EL (cell line): Measurements from ENCODE around the gene AIM2.
"Not testable (repeated sequence)": the region's sequence is repeated elsewhere in the genome, so short reads cannot be mapped to it uniquely, and the experiment has no call there.

ENCODE experiments used
- DNase-seq: peaks from one replicate; pipeline ENCODE4 v3.0.0-alpha.2; 2016

Gene AIM2

DNA sequence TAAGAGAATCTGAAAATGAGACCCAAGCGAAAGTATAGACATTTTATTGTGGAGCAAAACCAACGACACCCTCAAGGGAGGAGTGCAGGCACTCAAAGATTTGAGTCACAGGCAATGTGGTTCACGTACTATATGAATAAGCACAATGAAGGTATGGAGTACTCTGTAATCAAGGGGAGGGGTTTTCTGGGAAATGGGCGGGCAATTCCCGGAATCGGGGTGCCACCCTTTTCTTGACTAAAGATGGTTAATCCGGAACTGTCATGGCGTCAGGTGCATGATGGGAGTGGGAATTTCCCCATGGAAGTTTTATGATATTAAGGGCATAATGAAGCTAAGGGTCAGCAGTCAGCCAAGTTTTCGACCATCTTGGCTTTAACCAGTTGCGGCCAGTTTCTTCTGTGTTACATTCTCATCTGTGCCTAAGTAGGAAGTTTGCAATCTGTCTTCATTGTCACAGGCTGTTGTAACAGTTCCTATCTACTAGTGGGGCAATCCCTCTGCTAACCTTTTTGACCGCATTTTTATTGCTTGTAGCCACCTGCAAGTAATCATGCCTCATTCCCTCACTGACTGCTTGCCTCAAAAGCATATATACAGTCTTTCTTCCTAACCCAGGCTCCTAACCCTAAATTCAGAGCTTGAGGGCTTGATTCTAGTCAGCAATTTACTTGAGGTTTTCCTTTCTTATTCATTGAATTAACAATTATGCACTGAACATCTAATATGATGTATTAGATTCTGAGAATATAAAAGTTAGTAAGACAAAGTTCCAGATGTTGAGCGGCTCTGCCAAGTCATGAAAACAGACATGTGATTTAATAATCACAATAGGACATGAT lies 775 bp upstream of the AIM2 start:
- peak; percentile 53 for DNase-seq

DNA sequence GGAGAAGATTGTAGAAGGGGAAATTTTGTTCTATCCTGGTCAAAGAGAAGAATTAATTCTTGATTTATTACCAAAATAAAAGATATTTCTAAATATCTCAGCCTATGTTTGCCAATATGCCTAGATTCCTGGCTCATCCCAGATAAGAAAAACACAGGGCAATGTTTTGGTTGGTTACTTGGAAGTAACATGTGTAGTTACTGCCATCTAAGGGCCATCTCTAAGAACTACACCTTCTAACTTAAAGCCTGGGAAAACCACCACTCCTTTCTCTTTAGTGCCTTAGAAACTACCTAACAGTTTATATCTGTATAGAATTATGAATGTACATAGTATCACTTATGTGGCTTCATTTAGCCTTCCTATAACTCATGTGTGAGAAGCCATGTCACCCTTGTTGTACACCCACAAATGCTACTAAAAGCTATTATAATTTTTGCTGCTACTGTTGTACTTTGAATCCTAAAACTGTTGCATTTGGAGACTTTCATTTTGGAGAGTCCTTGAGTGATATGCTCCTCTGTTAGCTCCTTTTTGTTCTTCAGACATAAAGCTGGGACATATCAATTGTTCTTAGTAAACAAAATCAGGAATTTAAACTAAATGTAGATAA lies 4.5 kb downstream of the AIM2 start:
- DNase-seq, result peak; percentile 62

DNA sequence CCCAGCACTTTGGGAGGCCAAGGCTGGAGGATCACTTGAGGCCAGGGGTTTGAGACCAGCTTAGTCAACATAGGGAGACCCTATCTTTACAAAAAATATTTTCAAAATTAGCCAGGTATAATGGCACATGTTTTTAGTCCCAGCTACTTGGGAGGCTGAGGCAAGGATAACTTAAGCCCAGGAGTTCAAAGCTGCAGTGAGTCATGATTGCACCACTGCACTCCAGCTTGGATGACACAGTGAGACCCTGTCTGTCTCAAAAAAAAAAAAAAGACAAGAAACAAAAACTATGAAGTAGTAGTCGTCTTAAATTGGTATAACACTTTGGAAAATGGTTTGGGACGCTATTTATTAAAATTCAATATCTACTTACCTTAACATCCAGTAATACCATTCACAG lies 7.7 kb downstream of the AIM2 start:
- DNase-seq, result peak; percentile 65

DNA sequence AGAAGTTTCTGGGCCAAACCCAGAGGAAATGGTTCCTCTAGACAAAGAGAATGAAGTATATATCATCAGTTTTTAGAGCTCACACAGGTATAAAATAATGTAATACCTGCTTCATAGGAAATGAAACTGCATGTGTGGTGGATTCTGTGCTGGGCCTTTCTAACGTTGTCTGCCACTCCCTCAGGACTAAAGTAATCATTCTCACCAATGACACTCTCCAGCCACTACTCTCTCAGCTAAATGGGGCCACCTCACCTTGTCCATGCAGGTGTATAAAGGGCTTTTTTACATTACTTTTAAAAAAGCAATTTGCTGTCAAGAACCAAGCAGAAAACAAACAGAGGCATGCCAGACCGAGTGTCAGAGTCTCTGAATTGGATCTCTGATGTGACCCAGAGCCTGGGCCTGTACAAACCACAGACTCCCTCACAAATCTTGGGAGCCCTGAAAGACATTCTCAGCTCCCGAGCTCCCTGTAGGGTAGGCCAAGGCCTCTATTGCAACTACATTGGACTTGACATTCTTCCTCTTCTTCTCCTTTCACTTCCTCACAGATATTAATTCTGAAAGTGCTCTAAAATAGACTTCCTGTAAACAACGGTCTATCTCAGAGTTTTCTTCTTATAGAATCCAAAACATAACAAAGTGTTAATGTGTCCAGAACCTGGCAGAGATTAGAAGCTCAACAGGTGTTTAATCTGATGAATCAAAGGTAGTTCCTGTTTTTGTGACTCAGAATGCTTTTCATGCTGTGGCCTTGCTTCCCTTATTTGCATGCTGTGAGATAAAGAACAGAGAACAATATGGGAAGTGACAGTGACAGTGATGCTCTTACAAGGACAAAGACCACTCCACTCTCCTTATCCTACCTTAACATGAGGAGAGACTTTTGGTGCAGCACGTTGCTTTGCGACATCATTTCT lies 8.6 kb downstream of the AIM2 start:
- DNase-seq, result no peak

DNA sequence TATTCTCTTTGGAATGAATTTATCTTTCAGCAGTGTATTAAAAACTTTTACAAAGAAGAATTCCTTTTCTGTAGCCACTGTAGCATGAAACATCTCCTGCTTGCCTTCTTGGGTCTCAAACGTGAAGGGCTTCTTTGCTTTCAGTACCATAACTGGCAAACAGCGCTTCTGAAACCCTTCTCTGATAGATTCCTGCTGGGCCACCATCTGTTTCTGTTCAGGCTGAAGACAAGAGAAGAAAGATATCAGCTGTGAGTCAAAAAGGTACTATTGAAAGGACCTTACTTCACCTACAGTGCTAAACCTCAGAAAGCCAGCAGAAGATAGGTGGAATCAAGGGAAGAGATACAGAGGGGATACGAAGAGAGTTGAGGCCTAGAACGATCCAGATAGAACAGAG lies 10.5 kb downstream of the AIM2 start:
- DNase-seq, result no peak

DNA sequence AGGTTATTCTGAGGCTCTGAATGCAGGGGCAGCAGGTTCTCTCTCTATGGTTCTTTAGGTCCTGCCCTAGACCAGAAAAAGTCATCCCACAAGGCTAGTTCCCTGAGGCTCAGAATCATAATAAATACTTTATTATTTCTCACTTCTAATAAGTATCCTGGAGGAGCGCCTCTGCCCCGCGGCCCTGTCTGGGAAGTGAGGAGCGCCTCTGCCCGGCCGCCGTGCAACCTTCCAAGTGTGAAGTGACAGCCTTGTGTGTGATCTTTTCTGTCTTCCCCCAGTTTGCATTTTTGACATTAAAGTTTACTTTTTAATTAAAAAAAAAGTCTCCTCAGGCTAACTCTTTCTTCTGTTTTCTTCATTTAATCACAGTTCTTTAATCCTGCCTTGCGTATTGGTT lies 11.5 kb downstream of the AIM2 start:
- no peak for DNase-seq

DNA sequence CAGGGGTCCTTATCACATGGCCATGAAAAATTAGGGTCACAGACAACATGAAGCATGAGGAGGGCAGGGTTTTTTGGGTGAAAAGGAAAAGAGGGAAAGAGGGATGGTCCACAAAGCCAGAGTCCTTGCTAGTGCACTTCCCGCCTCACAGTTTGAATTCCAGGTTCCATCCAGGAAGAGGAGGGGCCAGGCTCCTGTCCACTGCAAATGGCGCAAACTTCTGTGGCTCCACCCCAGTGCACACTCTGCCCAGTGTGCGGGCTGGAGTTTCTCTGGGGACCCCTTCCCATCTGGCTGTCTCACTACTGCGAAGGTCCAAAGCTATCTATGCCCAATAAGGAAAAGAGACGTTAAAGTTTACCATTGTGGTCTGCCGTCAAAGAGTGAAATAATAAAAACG lies 17.8 kb downstream of the AIM2 start:
- no peak for DNase-seq

DNA sequence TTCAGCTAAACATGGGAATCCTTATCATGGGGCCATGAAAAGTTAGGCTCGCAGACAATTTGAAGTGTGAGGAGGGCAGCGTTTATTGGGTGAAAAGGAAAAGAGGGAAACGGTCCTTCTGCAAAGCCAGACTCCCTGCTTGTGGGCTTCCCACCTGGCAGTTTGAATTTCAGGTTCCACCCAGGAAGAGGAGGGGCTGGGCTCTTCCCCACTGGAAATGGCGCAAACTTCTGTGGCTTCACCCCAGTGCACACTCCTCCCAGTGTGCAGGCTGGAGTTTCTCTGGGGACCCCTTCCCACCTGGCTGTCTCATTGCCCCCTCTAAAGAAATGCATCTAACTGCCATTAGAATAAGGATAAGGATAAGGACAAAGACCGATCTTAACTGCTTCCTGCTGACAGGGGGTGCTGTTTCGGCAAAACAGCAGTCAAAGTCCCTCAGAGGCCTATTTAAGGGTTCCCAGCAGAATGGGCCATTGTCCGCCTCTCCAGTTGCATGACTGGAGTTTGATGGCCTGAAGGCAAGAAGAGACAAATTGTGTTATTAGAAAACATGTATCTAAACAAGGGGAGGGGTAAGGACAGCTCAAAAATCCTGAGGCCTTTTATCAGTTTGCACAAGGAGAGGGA lies 20.4 kb downstream of the AIM2 start:
- DNase-seq, result no peak

DNA sequence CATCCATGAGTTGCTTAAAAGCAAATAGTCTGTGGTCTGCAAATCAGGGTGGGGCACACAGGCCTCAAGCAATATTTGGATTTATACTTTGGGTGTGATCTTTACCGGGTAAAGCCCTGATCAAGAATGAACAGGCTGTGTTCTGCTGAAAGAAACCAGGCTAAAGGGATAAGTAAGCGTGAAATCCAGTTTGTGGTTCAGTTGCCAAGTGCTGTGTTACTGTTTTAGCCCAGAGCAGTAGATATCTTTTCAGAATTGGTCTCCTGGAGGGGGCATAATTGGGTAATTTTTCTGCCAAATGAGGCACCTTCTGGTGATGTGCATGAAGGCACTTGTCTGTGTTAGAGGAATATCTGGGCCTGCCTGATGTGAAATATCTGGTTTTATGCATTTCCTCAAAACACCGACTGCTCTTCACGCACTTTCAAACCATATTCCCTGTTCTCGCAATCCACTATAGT lies 21.4 kb downstream of the AIM2 start:
- DNase-seq, result no peak

DNA sequence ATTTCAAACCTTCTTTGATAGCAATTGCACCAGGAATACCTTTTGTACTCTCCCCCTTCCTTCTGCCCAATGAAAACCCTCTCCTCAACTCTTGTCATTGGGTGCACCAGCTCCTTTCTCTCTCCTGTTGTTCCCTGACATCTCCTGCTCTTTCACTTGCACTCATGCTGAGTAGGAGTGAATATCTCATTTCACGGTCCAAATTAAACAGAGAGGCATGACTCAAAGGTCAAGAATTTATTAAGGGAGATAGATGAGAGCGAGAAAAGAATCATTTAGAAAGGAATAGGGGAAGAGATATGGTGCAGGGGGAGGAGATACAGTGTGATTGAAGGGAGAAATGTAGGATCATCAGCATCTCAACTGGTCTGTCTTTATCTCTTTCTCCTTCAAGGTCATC lies 22.1 kb downstream of the AIM2 start:
- peak; percentile 26 for DNase-seq

DNA sequence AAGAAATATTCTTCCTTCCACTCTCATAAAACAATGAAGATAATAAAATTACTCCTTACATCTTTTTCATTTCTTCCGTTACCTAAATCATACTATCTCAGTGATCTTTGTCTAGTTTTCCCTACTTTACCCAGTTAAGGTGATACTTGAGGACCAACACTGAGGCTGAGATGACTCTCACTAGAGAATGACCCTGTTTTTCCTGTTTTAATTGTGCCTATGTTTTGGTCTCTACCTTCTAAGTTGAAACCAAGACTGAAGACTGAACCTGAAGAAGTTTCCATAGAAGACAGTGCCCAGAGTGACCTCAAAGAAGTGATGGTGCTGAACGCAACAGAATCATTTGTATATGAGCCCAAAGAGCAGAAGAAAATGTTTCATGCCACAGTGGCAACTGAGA lies 25.1 kb downstream of the AIM2 start:
- DNase-seq, result no peak

DNA sequence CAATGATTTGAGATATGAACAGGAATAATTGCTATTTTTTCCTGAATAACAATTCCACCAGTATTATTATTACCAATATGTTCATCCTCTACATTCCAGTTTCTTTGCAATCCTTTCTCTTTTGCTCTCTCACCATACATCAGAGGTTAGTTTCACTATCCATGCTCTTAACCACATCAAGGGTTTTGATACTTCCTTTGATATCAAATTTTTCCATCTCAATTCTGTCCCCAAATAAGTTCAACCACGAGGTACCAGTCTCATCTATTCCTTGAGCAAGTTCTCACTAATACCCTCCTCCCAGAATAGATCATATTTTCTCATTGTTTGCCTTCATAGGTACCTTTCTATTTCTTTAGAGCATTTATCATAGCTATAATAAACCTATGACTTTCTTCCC lies 30.1 kb downstream of the AIM2 start:
- not testable (repeated sequence) for DNase-seq

DNA sequence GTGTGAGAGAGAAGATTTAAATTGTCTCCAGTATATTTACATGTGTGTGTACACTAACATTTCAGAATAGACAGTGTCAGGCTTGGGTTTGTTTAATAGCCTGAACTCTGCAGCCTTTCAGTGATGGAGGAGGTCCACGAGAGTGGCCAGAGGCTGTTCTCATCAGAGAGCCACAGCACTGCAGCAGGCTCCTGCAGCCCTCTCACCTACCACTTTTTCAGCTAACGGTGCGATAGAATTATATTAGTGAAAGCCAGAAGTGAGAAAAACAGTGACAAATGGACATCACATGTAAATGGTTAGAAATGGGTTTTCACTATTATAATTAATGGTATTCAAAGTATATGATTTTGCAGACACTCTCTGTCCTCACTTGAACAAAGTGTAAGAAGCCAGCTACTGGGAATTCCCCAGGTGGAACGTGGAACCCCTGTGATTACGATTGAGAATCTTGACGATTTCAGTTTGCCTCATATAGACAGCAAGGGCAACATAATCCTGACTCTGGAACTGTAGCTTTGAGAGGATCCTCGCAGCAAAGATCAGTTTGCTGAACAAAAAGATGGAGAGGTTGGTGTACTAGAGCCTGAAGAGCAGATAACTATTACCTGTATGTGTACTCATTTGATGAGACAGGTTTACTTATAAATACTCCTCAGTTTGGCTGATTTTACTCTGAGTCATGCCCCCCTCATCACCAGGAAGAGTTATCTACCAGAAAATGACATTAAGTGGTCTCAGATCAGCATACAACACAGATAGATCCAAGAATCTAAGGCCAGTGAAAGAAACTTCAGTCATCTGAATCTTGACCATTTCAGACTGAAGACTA lies 35.5 kb downstream of the AIM2 start:
- DNase-seq, result no peak

DNA sequence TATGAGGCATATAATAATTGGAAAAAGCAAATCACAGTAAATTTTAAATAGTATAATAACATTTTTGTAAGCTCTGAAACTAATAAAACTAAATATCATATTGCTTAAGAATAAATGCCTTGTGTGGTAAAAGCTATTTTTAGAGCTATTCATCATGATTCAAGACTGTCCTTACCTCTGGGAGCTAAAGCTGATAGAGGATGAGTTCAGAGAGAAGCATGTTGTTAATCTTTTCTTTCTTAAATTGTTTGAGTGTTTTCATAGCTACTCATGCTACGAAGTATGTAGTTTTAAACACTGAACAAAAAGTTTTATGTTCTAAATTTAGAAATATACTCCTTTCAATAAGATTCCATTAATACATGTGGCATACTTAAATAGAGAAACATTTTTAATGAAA lies 36.4 kb downstream of the AIM2 start:
- peak; percentile 74 for DNase-seq

DNA sequence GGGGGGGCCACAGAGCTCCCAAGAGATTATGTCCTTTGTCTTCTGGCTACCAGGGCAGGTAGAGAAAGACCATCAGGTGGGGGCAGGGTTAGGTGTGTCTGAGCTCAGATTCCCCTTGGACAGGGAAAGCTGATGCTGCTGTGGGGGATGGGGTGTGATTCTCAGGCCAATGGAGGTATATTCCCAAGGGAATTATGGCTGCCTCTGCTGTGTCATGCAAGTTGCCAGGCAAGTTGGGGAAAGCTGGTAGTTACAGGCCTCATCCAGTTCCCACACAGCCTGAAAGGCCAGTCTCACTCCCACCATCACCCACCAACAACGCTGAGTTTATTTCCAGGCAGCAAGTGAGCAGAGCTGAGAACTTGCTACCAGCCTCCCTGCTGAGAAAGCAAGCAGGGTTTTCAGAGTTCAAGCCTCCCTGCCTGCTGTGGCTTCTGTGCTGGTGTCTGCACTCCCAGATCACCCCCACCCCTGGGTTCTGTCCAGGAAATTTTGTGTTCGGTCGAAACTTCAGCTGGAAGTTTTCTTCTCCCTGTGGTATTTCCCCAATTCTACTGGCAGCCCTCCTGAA lies 45.6 kb downstream of the AIM2 start:
- no peak for DNase-seq

DNA sequence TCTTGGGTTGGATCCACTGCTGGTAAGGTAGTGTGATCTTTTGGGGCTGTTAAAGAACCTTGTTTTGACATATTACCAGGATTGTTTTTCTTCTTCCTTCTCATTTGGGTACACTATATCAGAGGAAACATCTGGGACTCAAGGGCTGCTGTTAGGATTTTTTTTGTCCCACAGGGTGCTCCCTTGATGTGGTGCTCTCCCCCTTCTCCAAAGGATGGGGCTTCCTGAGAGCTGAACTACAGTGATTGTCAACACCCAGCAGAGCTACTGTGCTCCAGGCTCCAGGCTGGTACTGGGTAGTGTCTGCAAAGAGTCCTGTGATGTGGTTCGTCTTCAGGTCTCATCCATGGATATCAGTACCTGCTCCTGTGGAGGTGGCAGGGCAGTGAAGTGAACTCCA lies 46.3 kb downstream of the AIM2 start:
- no peak for DNase-seq

DNA sequence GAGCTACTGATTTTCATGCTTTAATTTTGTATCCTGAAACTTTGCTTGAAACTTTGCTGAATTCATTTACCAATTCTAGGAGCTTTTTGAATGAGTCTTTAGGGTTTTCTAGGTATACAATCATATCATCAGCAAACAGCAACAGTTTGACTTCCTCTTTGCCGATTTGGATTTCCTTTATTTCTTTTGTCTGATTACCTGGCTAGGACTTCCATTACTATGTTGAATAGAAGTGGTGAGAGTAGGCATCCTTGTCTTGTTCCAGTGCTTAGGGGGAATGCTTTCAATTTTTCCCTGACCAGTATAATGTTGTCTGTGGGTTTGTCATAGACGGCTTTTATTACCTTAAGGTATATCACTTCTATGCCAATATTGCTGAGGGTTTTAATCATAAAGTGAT lies 49.7 kb downstream of the AIM2 start:
- DNase-seq, result not testable (repeated sequence)

DNA sequence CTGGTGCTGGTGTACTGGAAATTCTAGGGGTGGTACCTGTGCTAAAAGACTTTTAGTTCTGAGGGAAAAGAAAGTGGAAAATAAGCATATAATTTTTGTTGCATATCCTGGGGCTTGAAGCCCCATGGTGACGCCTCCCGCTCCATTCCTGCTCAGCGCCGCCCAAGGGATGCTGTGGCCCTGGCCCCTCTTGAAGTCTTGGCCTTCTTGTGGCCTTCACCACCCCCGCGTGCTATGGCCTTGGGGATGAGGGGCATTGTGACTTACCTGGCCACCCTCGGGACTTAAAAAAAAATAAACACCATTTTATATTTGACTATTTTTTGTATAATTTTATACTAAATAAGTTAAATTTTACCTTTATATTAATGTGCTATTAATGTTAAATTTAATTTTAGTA lies 51.5 kb downstream of the AIM2 start:
- DNase-seq, result no peak

DNA sequence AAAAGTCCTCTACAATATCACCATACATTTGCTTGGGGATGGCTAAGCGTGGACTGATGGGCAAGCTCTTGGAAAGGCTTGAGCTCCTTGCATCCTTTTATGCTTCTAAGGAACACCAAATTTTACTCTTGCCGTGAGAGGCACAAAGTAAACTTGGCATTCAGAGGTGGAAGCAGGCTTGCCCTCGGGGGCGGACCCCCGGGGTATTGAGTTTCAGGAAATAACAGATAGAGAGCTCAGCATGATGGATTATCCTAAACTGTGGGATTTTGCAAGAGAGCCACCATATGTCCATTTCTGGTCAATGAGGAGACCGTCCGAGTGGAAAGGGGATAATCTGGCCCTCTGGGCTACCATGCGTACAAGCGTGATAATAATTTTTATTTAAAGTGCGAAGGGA lies 52.8 kb downstream of the AIM2 start:
- no peak for DNase-seq

DNA sequence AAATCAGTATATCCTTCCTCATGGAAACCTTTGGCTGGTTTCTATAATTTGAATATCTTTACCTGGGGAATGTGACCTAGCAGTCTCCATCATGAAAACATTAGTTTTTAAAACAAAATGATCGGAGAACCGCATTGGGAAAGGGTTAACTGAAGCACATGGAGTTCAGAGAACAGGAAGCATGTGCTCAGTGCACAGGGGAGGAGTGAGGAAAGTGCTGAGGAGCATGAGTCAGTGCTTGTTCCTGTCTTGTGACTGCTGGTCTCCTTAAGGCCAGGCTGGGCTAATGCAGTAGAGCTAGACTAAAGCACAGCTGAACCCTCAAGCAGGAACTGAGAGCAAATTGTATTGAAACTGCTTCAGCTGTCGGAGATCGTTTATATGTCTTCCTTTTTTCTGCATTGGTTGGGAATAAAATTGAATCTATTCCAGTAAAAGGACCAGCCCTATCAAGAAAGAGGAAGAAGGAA lies 61.1 kb downstream of the AIM2 start:
- peak; percentile 90 for DNase-seq

DNA sequence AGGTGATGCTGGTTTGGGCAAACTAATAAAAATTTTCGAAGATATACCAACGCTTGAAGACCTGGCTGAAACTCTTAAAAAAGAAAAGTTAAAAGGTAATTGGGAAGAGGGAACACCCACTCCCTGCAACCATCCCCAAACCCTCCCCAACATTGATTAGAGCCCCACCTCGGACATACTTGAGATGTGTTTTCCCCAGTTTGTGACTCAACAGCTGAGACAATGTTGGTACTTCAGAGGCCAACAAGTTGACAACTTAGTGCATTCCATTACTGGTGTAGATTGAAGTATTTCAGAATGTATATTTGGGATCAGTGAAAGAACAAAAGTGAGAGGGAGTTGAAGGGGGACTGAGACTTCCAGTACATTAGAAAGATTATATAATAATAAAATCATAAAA lies 61.7 kb downstream of the AIM2 start:
- no peak for DNase-seq
